ENCODE results near the gene NDUFS7.

DNA sequence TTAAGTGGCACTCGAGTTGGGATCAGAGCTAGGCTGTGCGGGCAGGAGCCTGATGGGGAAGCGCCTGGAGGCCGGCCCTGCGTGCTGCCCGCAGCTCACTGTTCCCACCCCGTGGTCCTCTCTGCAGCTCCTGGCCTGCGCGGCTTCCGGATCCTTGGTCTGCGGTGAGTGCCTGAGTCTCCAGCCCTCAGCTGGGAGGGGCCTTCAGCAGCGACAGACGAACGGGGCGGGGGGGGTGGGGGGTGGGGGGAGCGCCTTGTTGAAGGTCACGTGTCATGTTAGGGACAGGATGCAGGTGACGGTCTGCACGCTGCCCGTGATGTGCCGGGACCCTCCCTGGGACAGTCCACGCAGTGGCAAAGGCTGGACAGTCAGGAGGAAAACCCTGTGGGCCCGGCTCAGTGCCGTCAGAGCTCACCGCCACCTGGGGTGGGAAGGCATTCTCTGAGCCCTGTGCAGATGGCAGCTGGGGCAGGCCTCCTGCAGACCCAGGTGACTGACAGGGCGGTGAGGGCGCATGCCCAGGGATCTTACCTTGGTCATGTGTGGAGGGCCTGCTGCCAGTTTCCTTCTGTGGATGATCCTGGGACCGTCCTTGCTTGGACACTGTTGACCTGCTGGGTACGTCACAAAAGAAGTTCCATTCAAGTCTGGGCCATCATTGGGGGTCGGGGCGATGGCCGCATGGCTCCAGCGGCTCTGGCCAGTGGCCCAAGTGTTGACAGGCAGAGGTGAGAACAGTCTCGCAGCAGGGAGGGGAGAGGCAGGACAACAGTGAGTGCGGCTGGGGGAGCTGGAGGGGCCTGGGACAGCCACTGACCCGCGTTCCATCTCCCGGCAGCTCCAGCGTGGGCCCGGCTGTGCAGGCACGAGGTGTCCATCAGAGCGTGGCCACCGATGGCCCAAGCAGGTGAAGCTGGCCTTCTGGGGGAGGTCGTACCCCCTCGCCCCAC lies 4.3 kb downstream of the NDUFS7 start:
- TF ChIP-seq POLR2A (IDR thresholded peaks at IDR 0.05) (no peak), CTCF (IDR thresholded peaks at IDR 0.05) (no peak), EP300 (IDR thresholded peaks at IDR 0.05) (no peak)

Measured in sigmoid colon (tissue), 4 donors.